Endothelial cell of umbilical vein (primary cell): ENCODE measurements around the gene CNTN2. TPM values are rescaled to one million over a fixed set of nuclear protein-coding genes. Genes with fewer than 3 reads are reported as not detected.

ENCODE experiments used
- BruUV-seq: library from RNA; stranded (reverse); fragments of 400-500 nt; replicated peaks from 2 replicates; lab custom pipeline; 2021; lab: Mats Ljungman, UMichigan
- CTCF ChIA-PET: fragments of 300-600, 350-600 bp; sonication (Branson Sonifier 250); formaldehyde crosslinking; loops from one replicate; lab custom pipeline; 2021; ENCODE audit warnings: antibody characterized with exemption, inconsistent platforms; lab: Charles Lee
- POLR2A ChIA-PET: fragments of 300-600, 350-600 bp; sonication (Branson Sonifier 250); formaldehyde crosslinking; loops from one replicate; lab custom pipeline; 2021; ENCODE audit warnings: antibody characterized with exemption, inconsistent platforms; lab: Charles Lee
- DNase-seq: peaks from one replicate; pipeline ENCODE4 v3.0.0-alpha.2; 2011; ENCODE audit warnings: low read depth, low spot score
- FAIRE-seq: peaks from 2 replicates; lab custom pipeline; 2011; peaks lifted over from hg19 to GRCh38; lab: Jason Lieb, UNC
- H2AFZ ChIP-seq: 2 replicates; pipeline ENCODE4 v1.6.0; 2012; ENCODE audit warnings: low read depth, low read length, control low read depth, inconsistent platforms
- H3K27ac ChIP-seq: 2 replicates; pipeline ENCODE4 v1.5.1; 2011; ENCODE audit warnings: low read depth, mild to moderate bottlenecking, control low read depth, low read length, moderate library complexity; ENCODE audit not compliant: insufficient read depth
- H3K27me3 ChIP-seq, 2 experiments: 2 replicates each; pipeline versions ENCODE4 v1.6.0 to v1.6.1; 2011; ENCODE audit warnings: low read length in 2 of 2, mixed read lengths in 1 of 2; ENCODE audit not compliant: control insufficient read depth in 2 of 2, insufficient read depth in 2 of 2
- H3K36me3 ChIP-seq, 2 experiments: 2 replicates in 1 of 2; 3 replicates in 1 of 2; pipeline ENCODE4 v1.5.1; 2011; ENCODE audit warnings: low read length in 2 of 2, mild to moderate bottlenecking in 1 of 2, moderate library complexity in 1 of 2; ENCODE audit not compliant: control insufficient read depth in 2 of 2, insufficient read depth in 2 of 2; ENCODE audit errors: extremely low read depth in 1 of 2
- H3K4me1 ChIP-seq: 3 replicates; pipeline ENCODE4 v1.5.1; 2011; ENCODE audit warnings: mild to moderate bottlenecking, low read length; ENCODE audit not compliant: control insufficient read depth, insufficient read depth; ENCODE audit errors: extremely low read depth
- H3K4me2 ChIP-seq: 2 replicates; pipeline ENCODE4 v1.6.1; 2011; ENCODE audit warnings: low read length, control low read depth, mixed read lengths; ENCODE audit not compliant: insufficient read depth
- H3K4me3 ChIP-seq, 3 experiments: fragments of 200-600 bp in 1 of 3; sonication (generic), shearing (Covaris generic) in 1 of 3; replicated peaks in 1 of 3; 2 replicates each; pipeline ENCODE4 v1.5.1; 2011 to 2016; ENCODE audit warnings: control low read depth in 3 of 3, low read length in 3 of 3, mild to moderate bottlenecking in 2 of 3, inconsistent platforms in 1 of 3, low read depth in 1 of 3, moderate library complexity in 1 of 3; ENCODE audit not compliant: insufficient read depth in 1 of 3
- H3K79me2 ChIP-seq: 2 replicates; pipeline ENCODE4 v1.6.0; 2012; ENCODE audit warnings: low read length, inconsistent platforms; ENCODE audit not compliant: control insufficient read depth, insufficient read depth
- H3K9ac ChIP-seq: replicated peaks from 2 replicates; pipeline ENCODE3; 2011; ENCODE audit warnings: low read length, control low read depth; ENCODE audit not compliant: insufficient read depth; ENCODE audit errors: extremely low read depth
- H3K9me1 ChIP-seq: replicated peaks from 3 replicates; pipeline ENCODE4 v1.6.0; 2011; ENCODE audit warnings: mild to moderate bottlenecking, low read length; ENCODE audit not compliant: control insufficient read depth, insufficient read depth; ENCODE audit errors: extremely low read depth
- H3K9me3 ChIP-seq: replicated peaks from 2 replicates; pipeline ENCODE4 v1.5.1; 2012; ENCODE audit warnings: low read length, inconsistent platforms; ENCODE audit not compliant: control insufficient read depth, insufficient read depth
- H4K20me1 ChIP-seq: replicated peaks from 2 replicates; pipeline ENCODE3; 2011; ENCODE audit warnings: mild to moderate bottlenecking, low read length; ENCODE audit not compliant: control insufficient read depth, insufficient read depth; ENCODE audit errors: extremely low read depth
- EZH2 ChIP-seq: IDR thresholded peaks from 2 replicates; pipeline ENCODE4 v1.6.1; 2012; ENCODE audit warnings: borderline replicate concordance, low read depth, mild to moderate bottlenecking, moderate library complexity, low read length, inconsistent platforms; ENCODE audit not compliant: severe bottlenecking
- FOS ChIP-seq: IDR thresholded peaks from 2 replicates; pipeline ENCODE4 v1.6.1; 2011; ENCODE audit warnings: mild to moderate bottlenecking, low read length, moderate library complexity, borderline replicate concordance; ENCODE audit not compliant: insufficient read depth
- GATA2 ChIP-seq: IDR thresholded peaks from 2 replicates; pipeline ENCODE4 v1.7.0; 2011; ENCODE audit warnings: low read depth, mild to moderate bottlenecking, moderate library complexity, mixed read lengths, low read length; ENCODE audit not compliant: insufficient read length, insufficient read depth
- JUN ChIP-seq: IDR thresholded peaks from 2 replicates; pipeline ENCODE4 v1.6.1; 2011; ENCODE audit warnings: borderline replicate concordance, low read depth; ENCODE audit not compliant: insufficient read length, insufficient read depth
- MAX ChIP-seq: IDR thresholded peaks from 2 replicates; pipeline ENCODE4 v1.6.1; 2011; ENCODE audit not compliant: insufficient read depth, insufficient read length
- MYC ChIP-seq: IDR thresholded peaks from one replicate; pipeline ENCODE4 v1.6.1; 2011; ENCODE audit warnings: mild to moderate bottlenecking, low read depth, low read length
- POLR2A ChIP-seq: IDR thresholded peaks from 2 replicates; pipeline ENCODE4 v1.6.1; 2012; ENCODE audit warnings: low read depth, mild to moderate bottlenecking, control low read depth, low read length
- POLR2AphosphoS5 ChIP-seq: IDR thresholded peaks from 2 replicates; pipeline ENCODE4 v1.6.1; 2012; ENCODE audit warnings: low read depth, mild to moderate bottlenecking, control low read depth, low read length, moderate library complexity; ENCODE audit not compliant: insufficient read depth
- dilution Hi-C: fragments of 300-500 bp; cut with MboI; formaldehyde crosslinking; loops from one replicate; pipeline ENCODE4 v1.15.0; 2019; ENCODE audit warnings: low sequenced_read_pairs; ENCODE audit not compliant: extremely low pct_ligation_motif_present
- intact Hi-C: fragments of 100-400 bp; cut with micrococcal nuclease; formaldehyde crosslinking; loops from one replicate; pipeline ENCODE4 v1.10.0; 2022
- polyA plus RNA-seq, 4 experiments: library from polyadenylated mRNA; depleted of rRNA in 3 of 4; stranded (reverse) in 3 of 4; unstranded in 1 of 4; fragments of >200 nt; gene quantifications; 2 replicates each; pipeline versions ENCODE4 v1.2.1 to v1.2.3, GENCODE V29; 2011 to 2012; ENCODE audit warnings: missing spikeins in 1 of 4
- total RNA-seq: library from RNA; stranded (reverse); gene quantifications from 2 replicates; pipeline ENCODE4 v1.2.3, GENCODE V29; 2021
- TF ChIP-seq, protein P1 (sequence below), 2 donors: IDR thresholded peaks; 1 replicate in 1 of 2; 2 replicates in 1 of 2; pipeline ENCODE4 v1.5.1; 2011; ENCODE audit warnings: low read length in 2 of 2, mild to moderate bottlenecking in 2 of 2, moderate library complexity in 2 of 2, control low read depth in 1 of 2, inconsistent platforms in 1 of 2, low read depth in 1 of 2; ENCODE audit not compliant: insufficient read depth in 1 of 2; ENCODE audit errors: extremely low read depth in 1 of 2

Gene CNTN2
- total and polyA plus RNA-seq, 2 donors (not counting 3 experiments of a cell fraction or from before 2014, with no cell fraction given), result not detected

- ChIA-PET POLR2A (no interaction called here), CTCF (interaction anchor here (2.7 kb wide), 1 partner anchor 13 kb away, joined by 17 read pairs; no protein-coding TSS in a partner anchor)
- H3K27ac ChIP-seq, result no peak overlapping the region
- H3K36me3 ChIP-seq, result no peaks in the 10 kb centered on the region
- no peak overlapping the region for H3K4me2 ChIP-seq
- H3K9me3 ChIP-seq, result no peaks in the 10 kb centered on the region
- TF ChIP-seq JUN (no peak), GATA2 (no peak), MYC (no peak), POLR2A (no peak), MAX (no peak), FOS (no peak), POLR2AphosphoS5 (no peak), EZH2 (no peak)
- TF ChIP-seq, protein P1, sequence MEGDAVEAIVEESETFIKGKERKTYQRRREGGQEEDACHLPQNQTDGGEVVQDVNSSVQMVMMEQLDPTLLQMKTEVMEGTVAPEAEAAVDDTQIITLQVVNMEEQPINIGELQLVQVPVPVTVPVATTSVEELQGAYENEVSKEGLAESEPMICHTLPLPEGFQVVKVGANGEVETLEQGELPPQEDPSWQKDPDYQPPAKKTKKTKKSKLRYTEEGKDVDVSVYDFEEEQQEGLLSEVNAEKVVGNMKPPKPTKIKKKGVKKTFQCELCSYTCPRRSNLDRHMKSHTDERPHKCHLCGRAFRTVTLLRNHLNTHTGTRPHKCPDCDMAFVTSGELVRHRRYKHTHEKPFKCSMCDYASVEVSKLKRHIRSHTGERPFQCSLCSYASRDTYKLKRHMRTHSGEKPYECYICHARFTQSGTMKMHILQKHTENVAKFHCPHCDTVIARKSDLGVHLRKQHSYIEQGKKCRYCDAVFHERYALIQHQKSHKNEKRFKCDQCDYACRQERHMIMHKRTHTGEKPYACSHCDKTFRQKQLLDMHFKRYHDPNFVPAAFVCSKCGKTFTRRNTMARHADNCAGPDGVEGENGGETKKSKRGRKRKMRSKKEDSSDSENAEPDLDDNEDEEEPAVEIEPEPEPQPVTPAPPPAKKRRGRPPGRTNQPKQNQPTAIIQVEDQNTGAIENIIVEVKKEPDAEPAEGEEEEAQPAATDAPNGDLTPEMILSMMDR (IDR thresholded peaks at IDR 0.05; ENCODE audit: extremely low read depth in 1 of 2, insufficient read depth in 1 of 2, low read depth in 1 of 2, low read length in 2 of 2), result no peak
- no peak overlapping the region for H3K4me3 ChIP-seq
- H3K9me1 ChIP-seq, result no peaks in the 10 kb centered on the region
- FAIRE-seq (no peak), DNase-seq (no peak)
- H2AFZ ChIP-seq, result no peak overlapping the region
- H3K79me2 ChIP-seq, result no peaks in the 10 kb centered on the region
- BruUV-seq, result no TSS peak
- no peaks in the 10 kb centered on the region for H4K20me1 ChIP-seq
- no peaks in the 10 kb centered on the region for H3K4me1 ChIP-seq
- no peak overlapping the region for H3K9ac ChIP-seq
- intact Hi-C loops, result no loop called here
- peaks cover 13 to 23% of the 10 kb centered on the region in 2 experiments for H3K27me3 ChIP-seq
- dilution Hi-C loops, result no loop called here
These were observed 6.5 kb downstream of the CNTN2 start for GRCh38 chr1:205049479-205049878.
